K562 (cell line): ENCODE measurements around the gene CLDND2. TPM values are rescaled to one million over a fixed set of nuclear protein-coding genes. Genes with fewer than 3 reads are reported as not detected.

Source experiments
- ATAC-seq: fragments of 200-7000 bp; cut with Tn5 transposase; 3 replicates; pipeline ENCODE4 v1.9.1; 2020; ENCODE audit warnings: moderate library complexity
- BruUV-seq: library from RNA; stranded (reverse); fragments of 400-500 nt; replicated peaks from 2 replicates; lab custom pipeline; 2021; lab: Mats Ljungman, UMichigan
- CTCF ChIA-PET: fragments of 300-600 bp; formaldehyde crosslinking; extraction: SDS; loops from one replicate; lab custom pipeline; 2021; ENCODE audit warnings: low intra/inter-chr PET ratio; lab: Yijun Ruan, JAX
- POLR2A ChIA-PET: fragments of 300-600, 350-650 bp; sonication (Branson Sonifier 250); formaldehyde crosslinking; extraction: SDS; loops from one replicate; lab custom pipeline; 2021; ENCODE audit warnings: antibody characterized with exemption, inconsistent platforms; lab: Yijun Ruan, JAX
- DNase-seq, 4 experiments: peaks; one replicate each; pipeline versions ENCODE4 v3.0.0 to v3.0.0-alpha.2; 2011 to 2018; ENCODE audit warnings: low spot score in 3 of 4, mixed read lengths in 3 of 4; ENCODE audit errors: extremely low read depth in 1 of 4
- FAIRE-seq: peaks from 2 replicates; lab custom pipeline; 2011; peaks lifted over from hg19 to GRCh38; lab: Jason Lieb, UNC
- H2AFZ ChIP-seq: 2 replicates; pipeline ENCODE4 v1.6.0; 2011; ENCODE audit warnings: low read depth, low read length, control low read depth, inconsistent platforms
- H3K27ac ChIP-seq: fragments of 200-600 bp; 3 replicates; pipeline ENCODE4 v1.8.0; 2011; ENCODE audit warnings: low read depth, mild to moderate bottlenecking, control low read depth, inconsistent platforms, low read length, moderate library complexity, mixed read lengths; ENCODE audit errors: extremely low read depth
- H3K27me3 ChIP-seq, 2 experiments: fragments of 300-600 bp in 1 of 2; 2 replicates in 1 of 2; 3 replicates in 1 of 2; pipeline versions ENCODE4 v1.6.0 to v1.8.0; 2011; ENCODE audit warnings: inconsistent platforms in 2 of 2, low read length in 2 of 2, mild to moderate bottlenecking in 1 of 2, mixed read lengths in 1 of 2, moderate library complexity in 1 of 2; ENCODE audit not compliant: control insufficient read depth in 2 of 2, insufficient read depth in 2 of 2
- H3K36me3 ChIP-seq: fragments of 300-600 bp; 3 replicates; pipeline ENCODE4 v1.8.0; 2011; ENCODE audit warnings: mild to moderate bottlenecking, low read length, inconsistent platforms; ENCODE audit not compliant: control insufficient read depth, insufficient read depth
- H3K4me1 ChIP-seq, 2 experiments: fragments of 200-600 bp in 1 of 2; replicated peaks in 1 of 2; 2 replicates in 1 of 2; 3 replicates in 1 of 2; pipeline versions ENCODE4 v1.5.1 to v1.8.0; 2011; ENCODE audit warnings: inconsistent platforms in 2 of 2, low read length in 2 of 2, mild to moderate bottlenecking in 1 of 2, mixed read lengths in 1 of 2, moderate library complexity in 1 of 2; ENCODE audit not compliant: control insufficient read depth in 2 of 2, insufficient read depth in 2 of 2
- H3K4me2 ChIP-seq: 2 replicates; pipeline ENCODE4 v1.6.1; 2011; ENCODE audit warnings: low read length, control low read depth, inconsistent platforms, mixed read lengths; ENCODE audit not compliant: insufficient read depth
- H3K4me3 ChIP-seq: fragments of 200-600 bp; sonication (generic), shearing (Covaris generic); 2 replicates; pipeline ENCODE4 v1.5.1; 2016; ENCODE audit warnings: control low read depth, inconsistent platforms
- H3K79me2 ChIP-seq: fragments of 200-600 bp; 3 replicates; pipeline ENCODE4 v1.8.0; 2011; ENCODE audit warnings: low read length, inconsistent platforms; ENCODE audit not compliant: control insufficient read depth, insufficient read depth
- H3K9ac ChIP-seq, 2 experiments: 2 replicates each; pipeline versions ENCODE4 v1.6.0 to v1.6.1; 2011; ENCODE audit warnings: low read depth in 2 of 2, low read length in 2 of 2, control low read depth in 1 of 2, inconsistent platforms in 1 of 2, mild to moderate bottlenecking in 1 of 2, mixed read lengths in 1 of 2; ENCODE audit not compliant: insufficient read depth in 1 of 2
- H3K9me1 ChIP-seq: one replicate; pipeline ENCODE4 v1.6.0; 2011; ENCODE audit warnings: inconsistent platforms, mild to moderate bottlenecking, low read length, moderate library complexity; ENCODE audit not compliant: control insufficient read depth, insufficient read depth
- H3K9me3 ChIP-seq: replicated peaks from 2 replicates; pipeline ENCODE4 v1.5.1; 2011; ENCODE audit warnings: low read depth, low read length, inconsistent platforms; ENCODE audit not compliant: control insufficient read depth, insufficient read depth
- H4K20me1 ChIP-seq: replicated peaks from 2 replicates; pipeline ENCODE4 v1.6.1; 2011; ENCODE audit warnings: low read length, inconsistent platforms, mixed read lengths; ENCODE audit not compliant: control insufficient read depth, insufficient read depth
- ARID3A ChIP-seq: IDR thresholded peaks from 2 replicates; pipeline ENCODE4 v1.6.1; 2012; ENCODE audit warnings: low read depth, low read length, improper control_type of control experiment, borderline replicate concordance
- ATF2 ChIP-seq: sonication (generic); formaldehyde crosslinking; IDR thresholded peaks from 2 replicates; pipeline ENCODE4 v1.8.1; 2022; ENCODE audit warnings: missing genetic modification reagents
- E2F6 ChIP-seq, 2 experiments: IDR thresholded peaks; 2 replicates each; pipeline ENCODE4 v1.6.1; 2011; ENCODE audit warnings: borderline replicate concordance in 1 of 2, control low read depth in 1 of 2, low read depth in 1 of 2, low read length in 1 of 2, mild to moderate bottlenecking in 1 of 2, mixed read lengths in 1 of 2, moderate library complexity in 1 of 2; ENCODE audit not compliant: insufficient read depth in 1 of 2, insufficient read length in 1 of 2, poor library complexity in 1 of 2, severe bottlenecking in 1 of 2; ENCODE audit errors: extremely low read depth in 1 of 2
- EZH2 ChIP-seq: IDR thresholded peaks from 2 replicates; pipeline ENCODE4 v1.6.1; 2012; ENCODE audit warnings: low read depth, mild to moderate bottlenecking, inconsistent platforms, low read length, borderline replicate concordance
- FOS ChIP-seq: IDR thresholded peaks from 3 replicates; pipeline ENCODE4 v1.6.1; 2011; ENCODE audit not compliant: insufficient read length; ENCODE audit errors: extremely low read depth
- HIVEP1 ChIP-seq: fragments of 250-450 bp; sonication (Bioruptor Pico); IDR thresholded peaks from 2 replicates; pipeline ENCODE4 v1.4.0; 2020; ENCODE audit warnings: mild to moderate bottlenecking
- ILK ChIP-seq: fragments of 450-650 bp; IDR thresholded peaks from 2 replicates; pipeline ENCODE4 v1.6.1; 2016; ENCODE audit warnings: missing genetic modification characterization, low read depth, mild to moderate bottlenecking, missing compliant biosample characterization, moderate library complexity, borderline replicate concordance
- MTF1 ChIP-seq: fragments of 250-450 bp; sonication (Bioruptor Pico); IDR thresholded peaks from 2 replicates; pipeline ENCODE4 v1.9.0; 2021; ENCODE audit warnings: moderate library complexity, mild to moderate bottlenecking, inconsistent platforms, borderline replicate concordance
- PHF20 ChIP-seq: fragments of 450-650 bp; IDR thresholded peaks from 2 replicates; pipeline ENCODE4 v1.6.1; 2018; ENCODE audit not compliant: partially characterized antibody
- RBM14 ChIP-seq: fragments of 200-400 bp; formaldehyde crosslinking; IDR thresholded peaks from 2 replicates; pipeline ENCODE4 v1.6.1; 2018; ENCODE audit warnings: low read depth, mild to moderate bottlenecking, low read length, moderate library complexity, borderline replicate concordance; ENCODE audit not compliant: insufficient read depth
- SMARCA5 ChIP-seq: fragments of 450-650 bp; IDR thresholded peaks from 2 replicates; pipeline ENCODE4 v1.6.1; 2016
- SMARCE1 ChIP-seq: fragments of 450-650 bp; IDR thresholded peaks from 2 replicates; pipeline ENCODE4 v1.7.1; 2016; ENCODE audit warnings: mild to moderate bottlenecking
- TRIM24 ChIP-seq, 2 experiments: fragments of 450-650 bp; IDR thresholded peaks; 2 replicates each; pipeline ENCODE4 v1.6.1; 2016
- TRIM25 ChIP-seq: fragments of 450-650 bp; IDR thresholded peaks from 2 replicates; pipeline ENCODE4 v1.7.0; 2016; ENCODE audit warnings: borderline replicate concordance
- ZNF586 ChIP-seq: fragments of 450-650 bp; formaldehyde crosslinking; conservative IDR thresholded peaks from 2 replicates; pipeline ENCODE4 v1.4.0; 2020; ENCODE audit warnings: mild to moderate bottlenecking, moderate library complexity
- ZNF830 ChIP-seq: fragments of 250-450 bp; sonication (Bioruptor Pico); IDR thresholded peaks from 2 replicates; pipeline ENCODE4 v1.5.0; 2021; ENCODE audit warnings: mild to moderate bottlenecking
- WGBS: fragments of 100-300 bp; shearing (Covaris generic); methylation state at CpG from one replicate; pipeline ENCODE4 v1.1.6; 2016; ENCODE audit warnings: low coverage, mixed read lengths; ENCODE audit not compliant: insufficient coverage; ENCODE audit errors: missing lambda C conversion rate; 5-methylcytosine and 5-hydroxymethylcytosine counted together
- in situ Hi-C: fragments of 300-500 bp; cut with MboI; formaldehyde crosslinking; loops from 4 replicates; pipeline ENCODE4 v1.15.0; 2018; ENCODE audit warnings: inconsistent platforms, mixed read lengths
- intact Hi-C: fragments of 100-400 bp; cut with micrococcal nuclease; formaldehyde crosslinking; loops from 2 replicates; pipeline ENCODE4 v1.14.2; 2022
- polyA plus RNA-seq, 8 experiments: library from polyadenylated mRNA; depleted of rRNA in 4 of 8; stranded (reverse) in 5 of 8; unstranded in 3 of 8; fragments of >200 nt; fragmentation: Nextera tagmentation in 2 of 8; fragmentation: Illumina TruSeq in 1 of 8; extraction: Ambion mirVana in 2 of 8; extraction: Trizol in 1 of 8; gene quantifications; 2 replicates each; pipeline versions ENCODE4 v1.2.1 to v1.2.3, GENCODE V29; 2011 to 2014; ENCODE audit warnings: inconsistent platforms in 1 of 8, missing spikeins in 1 of 8
- total RNA-seq, 7 experiments: library from RNA; depleted of rRNA in 6 of 7; stranded (reverse); fragments of >200 nt in 6 of 7; fragmentation: Illumina TruSeq in 2 of 7; extraction: Trizol in 2 of 7; gene quantifications; 2 replicates each; pipeline versions ENCODE4 v1.2.1 to v1.2.3, GENCODE V29; 2011 to 2021; ENCODE audit warnings: low replicate concordance in 1 of 7

Gene CLDND2
- total and polyA plus RNA-seq, 9 of the 15 experiments (the other 6 are each of a cell fraction or from before 2014, with no cell fraction given): 0.45 to 4.0 (median 1.2) TPM; not detected in 3

- Histone ChIP-seq H3K4me1 (peaks cover 4 to 39% of the 10 kb centered on the region in 2 experiments; a peak in 3 of 5 replicates), H3K9ac (no peak overlapping the region), H3K4me2 (no peak overlapping the region), H4K20me1 (peaks cover 6% of the 10 kb centered on the region; the same call in 1 of the 2 replicates), H2AFZ (no peak overlapping the region), H3K79me2 (no peaks in the 10 kb centered on the region), H3K9me1 (no peaks in the 10 kb centered on the region), H3K4me3 (no peak overlapping the region), H3K27me3 (peaks cover 29 to 64% of the 10 kb centered on the region in 2 experiments), H3K36me3 (no peaks in the 10 kb centered on the region), H3K9me3 (no peaks in the 10 kb centered on the region; the same call in 1 of the 2 replicates), H3K27ac (no peak overlapping the region)
- DNase-seq: no peak
- POLR2A ChIA-PET: interaction anchor here (0.8 kb wide), 1 partner anchor 67 kb away, joined by 3 read pairs; the partner anchor contains the start of gene C19orf84
- CTCF ChIA-PET: no interaction called here
- intact Hi-C loops (no loop called here), in situ Hi-C loops (no loop called here)
- ATAC-seq: no peak
- 3% methylated on average over 27 of the region's 29 CpGs for whole genome bisulfite sequencing
- no TSS peak for BruUV-seq
- FAIRE-seq: no peak
- TF ChIP-seq SMARCE1 (no peak), TRIM25 (no peak), ILK (tag) (no peak), TRIM24 (IDR thresholded peaks at IDR 0.05) (no peak), ATF2 (CRISPR knock-in tag) (no peak), HIVEP1 (CRISPR knock-in tag) (no peak), E2F6 (IDR thresholded peaks at IDR 0.05; ENCODE audit: borderline replicate concordance in 1 of 2, extremely low read depth in 1 of 2, insufficient read depth in 1 of 2, insufficient read length in 1 of 2, low read depth in 1 of 2, low read length in 1 of 2, poor library complexity in 1 of 2, severe bottlenecking in 1 of 2) (peak in 1 of 2 experiments; percentile 11), EZH2 (no peak), FOS (no peak), ZNF830 (CRISPR knock-in tag) (no peak), ZNF586 (no peak), MTF1 (CRISPR knock-in tag) (no peak), RBM14 (no peak), ARID3A (no peak), SMARCA5 (no peak), PHF20 (no peak)
Measured at GRCh38 chr19:51323481-51324166, 45.2 kb downstream of the CLDND2 start.
